Measurements from ENCODE around the gene PIP4K2B.

The PIP4K2B gene

DNA sequence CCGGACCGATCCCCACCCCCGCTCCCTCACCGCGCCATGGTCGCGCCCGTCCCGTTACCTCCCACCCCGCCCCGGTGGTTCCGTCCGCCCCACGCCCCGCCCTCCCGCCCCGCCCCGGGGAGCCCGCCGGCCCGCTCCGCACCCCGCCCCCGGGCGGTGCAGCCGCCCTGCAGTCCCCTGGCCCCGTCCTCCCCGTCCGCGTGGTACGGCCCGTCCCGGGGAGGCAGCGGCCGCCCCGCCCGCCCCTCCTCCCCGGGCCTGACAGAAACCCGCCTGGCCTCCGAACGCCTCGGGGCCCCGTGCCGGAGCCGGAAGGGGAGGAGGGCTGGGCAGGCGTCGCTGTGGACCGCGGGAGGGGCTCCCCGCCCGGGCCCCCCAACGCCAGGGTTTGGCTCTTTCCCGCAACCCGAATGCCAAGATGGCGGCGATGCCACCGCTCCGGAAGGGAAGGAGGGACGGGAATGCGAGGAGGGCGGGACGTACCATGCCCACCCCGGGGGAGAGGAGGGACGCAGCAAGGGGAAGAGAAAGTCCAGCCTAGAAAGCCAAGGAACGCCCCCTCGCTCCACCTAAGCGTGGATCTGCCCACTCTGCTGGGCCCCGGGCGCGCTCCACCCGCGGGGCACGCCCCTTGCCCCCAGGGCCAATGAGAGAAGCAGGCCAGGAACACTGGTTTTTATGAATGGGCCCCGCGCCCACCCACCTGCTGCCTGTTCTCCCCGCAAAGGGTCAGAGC, at the start of gene PIP4K2B:
Gene PIP4K2B (minus strand): TSS at position 56 of the 736 bp plus-strand sequence. CDS start 132 bp downstream, outside the sequence.
- H3K4me1 ChIP-seq (ENCODE audit: control insufficient read depth, insufficient read depth, low read length) = peaks cover 16% of the 10 kb centered on the region
- peaks cover 6% of the 10 kb centered on the region for H3K36me3 ChIP-seq (ENCODE audit: control insufficient read depth, insufficient read depth, low read length)
- peak within 1 kb of the TSS; percentile 59 for H3K4me3 ChIP-seq (ENCODE audit: low read length)
- peak within 1 kb of the TSS; percentile 78 for H3K9ac ChIP-seq (ENCODE audit: low read length)
- no peaks in the 10 kb centered on the region for H3K27me3 ChIP-seq (ENCODE audit: control insufficient read depth, insufficient read depth, low read length)
- no peaks in the 10 kb centered on the region for H3K9me3 ChIP-seq (ENCODE audit: control insufficient read depth, low read length)

DNA sequence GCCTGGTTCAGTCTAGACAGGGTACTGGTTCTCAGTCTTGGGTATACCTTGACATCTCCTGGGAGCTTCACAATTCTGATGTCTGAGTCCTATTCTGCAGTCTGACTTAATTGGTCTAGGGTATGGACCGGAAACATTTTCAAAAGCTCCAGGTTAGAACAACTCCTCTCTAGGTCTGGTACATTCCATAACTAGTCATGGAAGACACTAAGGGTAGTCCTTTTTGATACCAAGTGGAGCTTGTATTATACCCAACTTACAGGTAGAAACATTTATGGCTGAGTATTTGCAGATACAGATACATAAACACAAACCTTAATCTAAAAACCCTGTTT, 49.2 kb upstream of the PIP4K2B start:
- Histone ChIP-seq H3K9me3 (ENCODE audit: control insufficient read depth, low read length) (no peaks in the 10 kb centered on the region), H3K36me3 (ENCODE audit: control insufficient read depth, insufficient read depth, low read length) (peaks cover 9% of the 10 kb centered on the region), H3K4me1 (ENCODE audit: control insufficient read depth, insufficient read depth, low read length) (peaks cover 8% of the 10 kb centered on the region), H3K4me3 (ENCODE audit: low read length) (no peak overlapping the region), H3K9ac (ENCODE audit: low read length) (no peak overlapping the region), H3K27me3 (ENCODE audit: control insufficient read depth, insufficient read depth, low read length) (no peaks in the 10 kb centered on the region)

DNA sequence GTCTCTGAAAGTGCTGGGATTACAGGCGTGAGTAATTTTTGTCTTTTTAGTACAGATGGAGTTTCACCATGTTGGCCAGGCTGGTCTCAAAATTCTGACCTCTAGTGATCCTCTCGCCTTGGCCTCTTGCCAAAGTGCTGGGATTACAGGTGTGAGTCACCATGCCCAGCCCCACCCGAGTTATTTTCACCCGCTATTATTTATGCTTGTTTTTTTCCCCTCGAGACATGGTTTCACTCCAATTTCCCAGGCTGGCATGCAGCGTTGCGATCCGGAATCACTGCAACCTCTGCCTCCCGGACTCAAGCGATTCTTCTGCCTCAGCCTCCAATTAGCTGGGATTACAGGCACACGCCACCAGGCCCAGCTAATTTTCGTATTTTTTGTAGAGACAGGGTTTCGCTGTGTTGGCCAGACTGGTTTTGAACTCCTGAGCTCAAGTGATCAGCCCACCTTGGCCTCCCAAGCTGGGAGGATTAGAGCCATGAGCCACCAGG, 45.0 kb upstream of the PIP4K2B start:
- Histone ChIP-seq H3K27me3 (ENCODE audit: control insufficient read depth, insufficient read depth, low read length) (no peaks in the 10 kb centered on the region), H3K4me3 (ENCODE audit: low read length) (no peak overlapping the region), H3K9ac (ENCODE audit: low read length) (no peak overlapping the region)

DNA sequence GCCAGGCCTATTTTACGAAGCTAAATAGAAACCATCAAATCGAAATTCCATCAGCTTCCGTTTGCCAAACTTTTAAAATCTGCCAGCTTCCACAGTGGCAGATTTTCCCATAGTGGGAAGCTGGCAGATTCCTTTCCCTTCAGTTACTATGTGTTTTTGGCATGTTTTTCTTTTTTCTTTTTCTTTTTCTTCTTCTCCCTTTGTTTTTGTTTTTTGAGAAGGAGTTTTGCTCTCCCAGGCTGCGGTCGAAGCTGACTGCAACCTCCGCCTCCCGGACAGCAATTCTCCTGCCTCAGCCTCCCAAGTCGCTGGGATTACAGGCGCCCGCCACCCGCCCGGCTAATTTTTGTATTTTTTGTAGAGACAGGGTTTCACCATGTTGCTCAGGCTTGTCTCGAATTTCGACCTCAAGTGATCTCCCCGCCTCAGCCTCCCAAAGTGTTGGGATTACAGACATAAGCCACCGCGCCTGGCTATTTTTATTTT, 26.4 kb upstream of the PIP4K2B start:
- Histone ChIP-seq H3K9ac (ENCODE audit: low read length) (peak overlapping the region; percentile 80), H3K9me3 (ENCODE audit: control insufficient read depth, low read length) (no peaks in the 10 kb centered on the region), H3K4me3 (ENCODE audit: low read length) (peak overlapping the region; percentile 52), H3K27me3 (ENCODE audit: control insufficient read depth, insufficient read depth, low read length) (no peaks in the 10 kb centered on the region), H3K4me1 (ENCODE audit: control insufficient read depth, insufficient read depth, low read length) (peaks cover 20% of the 10 kb centered on the region), H3K36me3 (ENCODE audit: control insufficient read depth, insufficient read depth, low read length) (no peaks in the 10 kb centered on the region)

More for the DNA sequence above, 45.0 kb upstream of the PIP4K2B start:
- no peaks in the 10 kb centered on the region for H3K4me1 ChIP-seq (ENCODE audit: control insufficient read depth, insufficient read depth, low read length)
- H3K9me3 ChIP-seq (ENCODE audit: control insufficient read depth, low read length) = no peaks in the 10 kb centered on the region
- no peaks in the 10 kb centered on the region for H3K36me3 ChIP-seq (ENCODE audit: control insufficient read depth, insufficient read depth, low read length)

- H3K4me3 ChIP-seq (ENCODE audit: low read length) = peak within 1 kb of the TSS; percentile 52
- no peaks in the 10 kb centered on the region for H3K27me3 ChIP-seq (ENCODE audit: control insufficient read depth, insufficient read depth, low read length)
- H3K9me3 ChIP-seq (ENCODE audit: control insufficient read depth, low read length) = no peaks in the 10 kb centered on the region
- H3K9ac ChIP-seq (ENCODE audit: low read length) = peak within 1 kb of the TSS; percentile 80
- peaks cover 20% of the 10 kb centered on the region for H3K4me1 ChIP-seq (ENCODE audit: control insufficient read depth, insufficient read depth, low read length)
- no peaks in the 10 kb centered on the region for H3K36me3 ChIP-seq (ENCODE audit: control insufficient read depth, insufficient read depth, low read length)
Observed at GRCh38 chr17:38824899-38825761, 25.8 kb upstream of the PIP4K2B start, which contains the start of gene CWC25. CWC25 (minus strand) TSS chr17:38825321; CDS start chr17:38825183, 138 bp downstream.

- Histone ChIP-seq H3K9ac (ENCODE audit: low read length) (no peak overlapping the region), H3K36me3 (ENCODE audit: control insufficient read depth, insufficient read depth, low read length) (no peaks in the 10 kb centered on the region), H3K4me3 (ENCODE audit: low read length) (no peak overlapping the region), H3K9me3 (ENCODE audit: control insufficient read depth, low read length) (no peaks in the 10 kb centered on the region), H3K27me3 (ENCODE audit: control insufficient read depth, insufficient read depth, low read length) (no peaks in the 10 kb centered on the region), H3K4me1 (ENCODE audit: control insufficient read depth, insufficient read depth, low read length) (no peaks in the 10 kb centered on the region)
Observed at GRCh38 chr17:38815576-38816193, 16.3 kb upstream of the PIP4K2B start.

GRCh38 chr17:38809828-38810227, 10.5 kb upstream of the PIP4K2B start:
- Histone ChIP-seq H3K4me1 (ENCODE audit: control insufficient read depth, insufficient read depth, low read length) (no peaks in the 10 kb centered on the region), H3K4me3 (ENCODE audit: low read length) (no peak overlapping the region), H3K9ac (ENCODE audit: low read length) (no peak overlapping the region), H3K27me3 (ENCODE audit: control insufficient read depth, insufficient read depth, low read length) (no peaks in the 10 kb centered on the region), H3K9me3 (ENCODE audit: control insufficient read depth, low read length) (no peaks in the 10 kb centered on the region), H3K36me3 (ENCODE audit: control insufficient read depth, insufficient read depth, low read length) (peaks cover 10% of the 10 kb centered on the region)

DNA sequence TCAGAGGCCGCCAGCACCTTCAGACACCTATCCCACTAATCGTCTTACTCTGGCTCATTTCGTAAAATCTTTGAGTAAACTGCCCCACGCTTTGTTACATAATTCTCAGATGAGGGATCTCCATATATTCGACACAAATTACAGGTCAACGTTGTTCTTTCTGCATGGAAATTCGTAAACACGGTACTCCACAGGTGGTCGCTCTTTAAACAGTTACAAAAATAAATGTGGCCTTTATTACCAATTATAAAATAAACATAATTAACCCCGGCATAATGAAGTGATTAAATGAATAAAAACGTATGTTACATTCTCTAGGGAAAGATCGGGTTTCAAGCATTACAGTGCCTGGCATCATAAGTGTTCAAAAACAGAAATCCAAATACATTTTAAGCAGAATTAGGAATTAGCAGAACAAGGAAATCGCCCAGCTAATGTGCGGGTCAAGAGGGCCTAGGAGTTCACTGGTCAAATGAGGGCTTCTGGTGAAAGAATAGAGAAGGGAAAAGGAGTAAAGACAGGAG, 943 bp upstream of the PIP4K2B start:
- peak overlapping the region; percentile 78 for H3K9ac ChIP-seq (ENCODE audit: low read length)
- peaks cover 6% of the 10 kb centered on the region for H3K36me3 ChIP-seq (ENCODE audit: control insufficient read depth, insufficient read depth, low read length)
- H3K4me1 ChIP-seq (ENCODE audit: control insufficient read depth, insufficient read depth, low read length) = peaks cover 16% of the 10 kb centered on the region
- no peaks in the 10 kb centered on the region for H3K9me3 ChIP-seq (ENCODE audit: control insufficient read depth, low read length)
- no peaks in the 10 kb centered on the region for H3K27me3 ChIP-seq (ENCODE audit: control insufficient read depth, insufficient read depth, low read length)
- peak overlapping the region; percentile 28 for H3K4me3 ChIP-seq (ENCODE audit: low read length)

GRCh38 chr17:38798614-38799500, 499 bp downstream of the PIP4K2B start:
- Histone ChIP-seq H3K4me1 (ENCODE audit: control insufficient read depth, insufficient read depth, low read length) (peaks cover 16% of the 10 kb centered on the region), H3K27me3 (ENCODE audit: control insufficient read depth, insufficient read depth, low read length) (no peaks in the 10 kb centered on the region), H3K36me3 (ENCODE audit: control insufficient read depth, insufficient read depth, low read length) (peaks cover 6% of the 10 kb centered on the region), H3K4me3 (ENCODE audit: low read length) (peak overlapping the region; percentile 59), H3K9ac (ENCODE audit: low read length) (peak overlapping the region; percentile 68), H3K9me3 (ENCODE audit: control insufficient read depth, low read length) (no peaks in the 10 kb centered on the region)

- Histone ChIP-seq H3K4me1 (ENCODE audit: control insufficient read depth, insufficient read depth, low read length) (peaks cover 16% of the 10 kb centered on the region), H3K4me3 (ENCODE audit: low read length) (no peak overlapping the region), H3K36me3 (ENCODE audit: control insufficient read depth, insufficient read depth, low read length) (peaks cover 6% of the 10 kb centered on the region), H3K9ac (ENCODE audit: low read length) (peak overlapping the region; percentile 68), H3K27me3 (ENCODE audit: control insufficient read depth, insufficient read depth, low read length) (no peaks in the 10 kb centered on the region), H3K9me3 (ENCODE audit: control insufficient read depth, low read length) (no peaks in the 10 kb centered on the region)
Observed at GRCh38 chr17:38797828-38798227, 1.5 kb downstream of the PIP4K2B start.

DNA sequence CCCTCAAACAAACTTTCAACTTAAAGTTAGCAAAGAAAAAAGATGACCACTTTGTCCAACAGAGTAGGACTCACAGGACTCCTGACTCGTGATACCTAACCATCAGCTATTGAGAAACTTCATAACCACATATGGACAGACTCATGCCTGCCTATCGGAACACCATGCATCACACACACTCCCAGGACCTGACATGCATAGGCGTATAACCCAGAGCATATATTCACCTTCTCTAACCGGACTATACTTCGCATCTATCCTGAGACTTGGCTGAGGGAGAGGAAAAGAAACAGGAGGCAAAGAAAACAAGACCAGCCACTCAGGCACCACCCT, 2.2 kb downstream of the PIP4K2B start:
- Histone ChIP-seq H3K4me1 (ENCODE audit: control insufficient read depth, insufficient read depth, low read length) (peaks cover 16% of the 10 kb centered on the region), H3K9me3 (ENCODE audit: control insufficient read depth, low read length) (no peaks in the 10 kb centered on the region), H3K9ac (ENCODE audit: low read length) (no peak overlapping the region), H3K4me3 (ENCODE audit: low read length) (no peak overlapping the region), H3K27me3 (ENCODE audit: control insufficient read depth, insufficient read depth, low read length) (no peaks in the 10 kb centered on the region), H3K36me3 (ENCODE audit: control insufficient read depth, insufficient read depth, low read length) (peaks cover 6% of the 10 kb centered on the region)
